Stimulated activated CD8-positive, alpha-beta memory T cell treated with anti-CD3 and anti-CD28 coated beads, Interleukin-2, amount 100 ng/mL, for 1 hour (primary cell): ENCODE results near the gene NMT1.

Experiments used
- DNase-seq, 2 donors: peaks; one replicate each; pipeline ENCODE4 v3.0.0-alpha.2; 2020; ENCODE audit warnings: low read depth in 2 of 2

The NMT1 gene

GRCh38 chr17:45081047-45081703, 20.1 kb downstream of the NMT1 start:
- no peak for DNase-seq

- no peak for DNase-seq
These were observed 25.3 kb downstream of the NMT1 start for GRCh38 chr17:45086391-45086790.

GRCh38 chr17:45086865-45087503, 25.9 kb downstream of the NMT1 start:
- DNase-seq, result no peak

GRCh38 chr17:45087504-45087975, 26.4 kb downstream of the NMT1 start:
- DNase-seq, result no peak

- DNase-seq, result no peak
These were observed 26.9 kb downstream of the NMT1 start for GRCh38 chr17:45087978-45088377.

- no peak for DNase-seq
These were observed 27.6 kb downstream of the NMT1 start for GRCh38 chr17:45088741-45089140.

GRCh38 chr17:45090711-45091110, 29.6 kb downstream of the NMT1 start:
- DNase-seq, result no peak

GRCh38 chr17:45091778-45092425, 30.8 kb downstream of the NMT1 start:
- DNase-seq, result no peak

GRCh38 chr17:45092911-45093430, 31.9 kb downstream of the NMT1 start:
- DNase-seq, result no peak

GRCh38 chr17:45093444-45094110, 32.5 kb downstream of the NMT1 start:
- DNase-seq, result no peak

GRCh38 chr17:45096141-45096540, 35.0 kb downstream of the NMT1 start:
- DNase-seq, result no peak

GRCh38 chr17:45096926-45097325, 35.8 kb downstream of the NMT1 start:
- DNase-seq, result no peak

- DNase-seq, result no peak
These were observed 37.2 kb downstream of the NMT1 start for GRCh38 chr17:45098081-45098868.

- peak; percentile 48 for DNase-seq
These were observed 37.9 kb downstream of the NMT1 start for GRCh38 chr17:45098869-45099616.

GRCh38 chr17:45101546-45101882, 40.4 kb downstream of the NMT1 start:
- no peak for DNase-seq

- DNase-seq, result no peak
These were observed 41.0 kb downstream of the NMT1 start for GRCh38 chr17:45101883-45102811.

GRCh38 chr17:45102856-45103255, 41.7 kb downstream of the NMT1 start:
- no peak for DNase-seq

GRCh38 chr17:45103269-45103795, 42.2 kb downstream of the NMT1 start:
- DNase-seq, result no peak

- DNase-seq, result no peak
These were observed 42.9 kb downstream of the NMT1 start for GRCh38 chr17:45104029-45104428.
